HFF-Myc (cell line): ENCODE measurements around the gene SWT1.

Experiments used
- DNase-seq: peaks from one replicate; pipeline ENCODE4 v3.0.0-alpha.2; 2011; ENCODE audit warnings: low read depth; ENCODE audit errors: extremely low read depth
- H3K4me3 ChIP-seq: replicated peaks from 2 replicates; pipeline ENCODE4 v1.5.1; 2011; ENCODE audit warnings: low read depth, mild to moderate bottlenecking, control low read depth, low read length
- TF ChIP-seq, protein P1 (sequence below): IDR thresholded peaks from 2 replicates; pipeline ENCODE4 v1.5.1; 2012; ENCODE audit warnings: mild to moderate bottlenecking, low read depth, low read length, control low read depth; ENCODE audit errors: missing control alignments

SWT1 gene

DNA sequence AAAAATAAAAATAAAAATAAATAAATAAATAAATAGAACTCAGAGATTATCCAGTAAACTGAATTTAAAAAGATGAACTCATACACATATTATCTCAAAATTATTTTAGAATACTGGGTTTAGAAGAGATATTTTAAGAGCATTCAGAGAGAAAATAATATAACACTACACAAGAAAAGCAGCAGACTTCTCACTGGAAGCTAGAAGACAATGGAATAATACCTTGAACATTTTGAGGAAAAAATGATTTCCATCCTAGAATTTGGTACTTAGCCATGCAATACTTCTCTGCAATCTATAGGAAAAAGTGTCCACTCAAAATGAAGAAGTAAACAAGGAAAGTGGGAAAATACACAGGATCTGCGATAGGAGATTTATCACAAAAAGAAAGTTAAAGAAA, 24.4 kb upstream of the SWT1 start:
- TF ChIP-seq, protein P1, sequence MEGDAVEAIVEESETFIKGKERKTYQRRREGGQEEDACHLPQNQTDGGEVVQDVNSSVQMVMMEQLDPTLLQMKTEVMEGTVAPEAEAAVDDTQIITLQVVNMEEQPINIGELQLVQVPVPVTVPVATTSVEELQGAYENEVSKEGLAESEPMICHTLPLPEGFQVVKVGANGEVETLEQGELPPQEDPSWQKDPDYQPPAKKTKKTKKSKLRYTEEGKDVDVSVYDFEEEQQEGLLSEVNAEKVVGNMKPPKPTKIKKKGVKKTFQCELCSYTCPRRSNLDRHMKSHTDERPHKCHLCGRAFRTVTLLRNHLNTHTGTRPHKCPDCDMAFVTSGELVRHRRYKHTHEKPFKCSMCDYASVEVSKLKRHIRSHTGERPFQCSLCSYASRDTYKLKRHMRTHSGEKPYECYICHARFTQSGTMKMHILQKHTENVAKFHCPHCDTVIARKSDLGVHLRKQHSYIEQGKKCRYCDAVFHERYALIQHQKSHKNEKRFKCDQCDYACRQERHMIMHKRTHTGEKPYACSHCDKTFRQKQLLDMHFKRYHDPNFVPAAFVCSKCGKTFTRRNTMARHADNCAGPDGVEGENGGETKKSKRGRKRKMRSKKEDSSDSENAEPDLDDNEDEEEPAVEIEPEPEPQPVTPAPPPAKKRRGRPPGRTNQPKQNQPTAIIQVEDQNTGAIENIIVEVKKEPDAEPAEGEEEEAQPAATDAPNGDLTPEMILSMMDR: no peak
- no peak overlapping the region for H3K4me3 ChIP-seq
- DNase-seq: no peak

DNA sequence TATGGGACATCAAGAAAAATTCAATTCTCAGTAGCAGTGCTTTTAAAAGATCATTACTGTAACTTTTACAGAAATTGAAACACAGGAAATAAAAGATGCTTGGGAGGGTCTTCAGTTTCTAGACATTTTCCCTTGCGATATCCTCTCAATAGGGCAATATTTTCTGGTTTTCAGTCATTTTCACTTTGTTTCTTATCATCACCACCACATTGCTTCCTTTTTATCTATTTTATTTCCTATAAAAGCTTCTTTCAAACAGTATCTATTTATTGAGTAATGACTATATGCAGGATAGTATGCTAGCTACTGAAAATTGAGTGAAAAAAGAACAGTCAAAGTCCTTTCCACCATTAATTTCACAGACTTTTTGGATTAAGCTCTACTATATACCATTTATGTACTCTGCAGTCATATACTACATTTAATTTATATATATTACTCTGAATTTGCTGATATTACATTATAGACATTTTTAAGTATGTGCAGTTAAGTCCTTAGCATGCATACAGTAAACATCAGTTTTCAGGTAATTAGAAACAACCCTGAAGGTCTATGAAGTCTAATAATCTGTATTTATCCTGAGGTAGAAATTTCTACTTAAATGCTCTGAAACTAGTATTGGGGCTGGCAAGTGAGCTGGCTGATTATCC, 18.9 kb upstream of the SWT1 start:
- DNase-seq: no peak
- no peak overlapping the region for H3K4me3 ChIP-seq
- TF ChIP-seq, protein P1: no peak

DNA sequence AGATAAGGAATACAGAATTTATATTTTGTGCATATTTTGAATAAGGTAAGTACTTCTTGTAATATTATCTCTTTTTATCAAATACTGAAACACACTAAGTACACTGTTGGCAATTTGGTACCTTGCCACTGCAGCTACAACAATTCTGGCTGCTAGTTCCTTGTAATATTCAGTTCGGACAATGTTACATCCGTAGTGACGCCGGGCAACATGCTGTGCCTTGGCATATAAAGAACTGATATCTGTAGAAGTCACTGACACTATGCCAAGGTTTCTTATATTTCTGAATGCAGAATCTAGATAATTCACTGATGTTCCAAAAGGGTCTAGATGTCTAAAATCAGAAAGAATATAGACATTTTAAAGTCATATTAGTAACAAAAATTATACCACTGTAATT, 17.7 kb upstream of the SWT1 start:
- TF ChIP-seq, protein P1: no peak

DNA sequence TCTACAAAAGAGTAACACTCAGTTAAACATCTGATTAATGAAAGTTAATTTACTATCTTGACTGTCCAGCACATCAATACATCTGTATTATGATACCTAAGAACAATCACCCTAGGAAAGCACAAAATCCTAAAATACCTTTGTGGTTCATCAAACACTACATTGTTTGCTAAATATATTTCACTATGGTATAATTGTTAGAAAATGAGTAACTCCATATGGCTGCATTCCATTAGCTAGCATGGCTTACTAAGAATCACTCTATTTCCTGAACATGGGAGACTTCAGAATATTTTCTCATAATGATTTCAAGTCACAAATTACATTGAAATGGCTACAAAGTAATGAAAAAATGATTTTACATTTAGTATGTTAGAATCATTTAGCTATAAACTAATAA, 12.7 kb upstream of the SWT1 start:
- H3K4me3 ChIP-seq: no peak overlapping the region
- TF ChIP-seq, protein P1: no peak
- no peak for DNase-seq

More for the DNA sequence above, 17.7 kb upstream of the SWT1 start:
- DNase-seq: no peak
- H3K4me3 ChIP-seq: no peak overlapping the region

DNA sequence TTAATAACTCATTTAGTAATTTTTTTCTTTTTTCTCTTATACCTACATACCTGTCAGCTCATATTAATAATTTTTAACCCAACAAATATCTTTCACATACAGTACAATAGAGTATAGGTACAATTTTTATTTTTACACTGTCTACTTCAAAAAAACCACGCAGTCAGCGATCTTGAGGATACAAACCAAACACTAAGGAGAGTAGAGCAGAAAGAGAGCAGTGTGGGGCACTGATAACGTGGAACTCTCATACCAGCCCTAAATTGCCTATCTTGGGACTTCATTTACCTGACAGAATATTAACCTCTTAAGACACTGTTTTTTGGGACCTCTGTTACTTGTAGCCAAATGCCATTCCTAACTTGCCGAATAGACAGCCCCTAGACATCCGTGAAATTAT, 5.8 kb upstream of the SWT1 start:
- DNase-seq: no peak
- TF ChIP-seq, protein P1: no peak
- H3K4me3 ChIP-seq: no peak overlapping the region

DNA sequence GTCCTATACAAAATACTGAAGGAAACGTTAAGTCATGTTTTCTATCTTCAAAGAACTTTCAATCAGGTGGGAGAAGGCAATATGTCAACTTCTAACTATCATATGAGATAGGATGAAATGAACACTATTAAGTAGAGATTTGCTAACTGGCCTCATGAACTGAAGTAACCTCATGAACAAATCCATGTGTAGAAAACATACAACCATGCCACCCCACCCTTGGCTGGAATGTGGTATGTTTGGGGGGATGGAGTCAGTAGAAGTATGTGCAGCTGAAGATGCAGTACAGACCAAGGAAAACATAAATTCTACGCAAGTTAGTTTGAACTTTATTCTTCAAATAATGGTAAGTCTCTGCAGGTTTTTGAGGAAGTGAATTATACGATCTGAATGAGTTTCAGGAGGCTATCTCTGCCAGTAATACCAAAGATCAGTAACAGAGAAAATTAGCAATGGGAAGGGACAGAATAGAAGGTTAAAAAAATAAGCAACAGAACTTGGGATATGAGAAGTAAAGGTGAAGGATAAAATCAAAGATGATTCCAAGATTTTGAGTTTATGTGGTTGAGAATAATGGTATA, 4.7 kb upstream of the SWT1 start:
- TF ChIP-seq, protein P1: no peak
- no peak overlapping the region for H3K4me3 ChIP-seq
- DNase-seq: no peak
